KMS-11 (cell line): Measurements from ENCODE around the gene CDH13.

Experiments
- H2AFZ ChIP-seq: fragments of 200-600 bp; sonication (generic); 2 replicates; pipeline ENCODE4 v1.6.1; 2016; ENCODE audit warnings: antibody characterized with exemption, mixed run types, low read depth
- H3K27ac ChIP-seq: fragments of 200-600 bp; sonication (generic); 2 replicates; pipeline ENCODE4 v1.6.1; 2016; ENCODE audit warnings: mild to moderate bottlenecking, mixed run types
- H3K27me3 ChIP-seq: fragments of 200-600 bp; sonication (generic); 2 replicates; pipeline ENCODE4 v1.6.1; 2017; ENCODE audit warnings: mild to moderate bottlenecking, low read depth, mixed run types, moderate library complexity; ENCODE audit not compliant: insufficient read depth
- H3K36me3 ChIP-seq: fragments of 200-600 bp; sonication (generic); 2 replicates; pipeline ENCODE4 v1.6.1; 2017; ENCODE audit warnings: mild to moderate bottlenecking, mixed run types; ENCODE audit not compliant: insufficient read depth
- H3K4me1 ChIP-seq: fragments of 200-600 bp; sonication (generic); 2 replicates; pipeline ENCODE4 v1.6.1; 2016; ENCODE audit warnings: mild to moderate bottlenecking, low read depth, mixed run types; ENCODE audit not compliant: poor library complexity, severe bottlenecking
- H3K4me2 ChIP-seq: fragments of 200-600 bp; sonication (generic); 2 replicates; pipeline ENCODE4 v1.7.0; 2016; ENCODE audit warnings: mild to moderate bottlenecking, mixed run types
- H3K4me3 ChIP-seq: fragments of 200-600 bp; sonication (generic); IDR thresholded peaks from 2 replicates; pipeline ENCODE4 v1.6.1; 2017; ENCODE audit warnings: low read depth, low read length, mixed read lengths; ENCODE audit not compliant: insufficient read depth
- H3K79me2 ChIP-seq: fragments of 200-600 bp; sonication (generic); 2 replicates; pipeline ENCODE4 v1.6.1; 2016; ENCODE audit warnings: low read depth, mixed run types; ENCODE audit not compliant: insufficient read depth
- H3K9ac ChIP-seq: fragments of 200-600 bp; sonication (generic); 2 replicates; pipeline ENCODE4 v1.6.1; 2016; ENCODE audit warnings: mild to moderate bottlenecking, mixed run types
- H4K20me1 ChIP-seq: fragments of 200-600 bp; sonication (generic); 2 replicates; pipeline ENCODE4 v1.6.1; 2016; ENCODE audit warnings: mild to moderate bottlenecking, mixed run types; ENCODE audit not compliant: insufficient read depth
- TF ChIP-seq, protein P1 (sequence below): fragments of 200-600 bp; sonication (generic); conservative IDR thresholded peaks from 2 replicates; pipeline ENCODE4 v1.6.1; 2017; ENCODE audit warnings: low read depth, mild to moderate bottlenecking, antibody characterized with exemption, low read length, moderate library complexity, mixed read lengths

Gene CDH13

DNA sequence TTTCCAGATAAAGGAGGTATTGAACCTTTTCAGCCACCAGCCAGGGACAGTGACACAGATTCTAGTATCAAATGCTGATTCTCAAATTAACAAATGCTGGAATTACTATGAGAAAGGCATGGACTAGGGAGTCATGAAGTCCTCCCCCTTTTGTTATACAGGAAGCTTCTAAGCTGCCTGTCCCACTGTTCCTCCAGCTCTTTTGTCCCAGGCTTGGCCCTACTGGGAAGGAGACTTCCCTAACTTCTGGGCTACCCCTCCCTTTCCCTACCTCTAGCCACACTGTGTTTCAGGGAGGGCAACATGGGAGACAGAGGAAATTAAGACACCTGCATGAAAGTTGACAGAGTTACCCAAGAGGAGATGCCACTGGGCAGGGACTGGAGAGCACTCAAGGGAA lies 192.5 kb downstream of the CDH13 start:
- Histone ChIP-seq H3K27me3 (no peaks in the 10 kb centered on the region), H3K4me1 (no peaks in the 10 kb centered on the region), H3K9ac (no peak overlapping the region), H2AFZ (no peak overlapping the region), H3K4me2 (no peak overlapping the region), H3K4me3 (no peak overlapping the region), H3K27ac (no peak overlapping the region), H3K36me3 (no peaks in the 10 kb centered on the region), H4K20me1 (no peaks in the 10 kb centered on the region), H3K79me2 (no peaks in the 10 kb centered on the region)
- TF ChIP-seq, protein P1, sequence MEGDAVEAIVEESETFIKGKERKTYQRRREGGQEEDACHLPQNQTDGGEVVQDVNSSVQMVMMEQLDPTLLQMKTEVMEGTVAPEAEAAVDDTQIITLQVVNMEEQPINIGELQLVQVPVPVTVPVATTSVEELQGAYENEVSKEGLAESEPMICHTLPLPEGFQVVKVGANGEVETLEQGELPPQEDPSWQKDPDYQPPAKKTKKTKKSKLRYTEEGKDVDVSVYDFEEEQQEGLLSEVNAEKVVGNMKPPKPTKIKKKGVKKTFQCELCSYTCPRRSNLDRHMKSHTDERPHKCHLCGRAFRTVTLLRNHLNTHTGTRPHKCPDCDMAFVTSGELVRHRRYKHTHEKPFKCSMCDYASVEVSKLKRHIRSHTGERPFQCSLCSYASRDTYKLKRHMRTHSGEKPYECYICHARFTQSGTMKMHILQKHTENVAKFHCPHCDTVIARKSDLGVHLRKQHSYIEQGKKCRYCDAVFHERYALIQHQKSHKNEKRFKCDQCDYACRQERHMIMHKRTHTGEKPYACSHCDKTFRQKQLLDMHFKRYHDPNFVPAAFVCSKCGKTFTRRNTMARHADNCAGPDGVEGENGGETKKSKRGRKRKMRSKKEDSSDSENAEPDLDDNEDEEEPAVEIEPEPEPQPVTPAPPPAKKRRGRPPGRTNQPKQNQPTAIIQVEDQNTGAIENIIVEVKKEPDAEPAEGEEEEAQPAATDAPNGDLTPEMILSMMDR = no peak

- H3K9ac ChIP-seq = no peak overlapping the region
- TF ChIP-seq, protein P1 = no peak
- no peaks in the 10 kb centered on the region for H3K79me2 ChIP-seq
These were observed 194.1 kb downstream of the CDH13 start for GRCh38 chr16:82820855-82821254.

DNA sequence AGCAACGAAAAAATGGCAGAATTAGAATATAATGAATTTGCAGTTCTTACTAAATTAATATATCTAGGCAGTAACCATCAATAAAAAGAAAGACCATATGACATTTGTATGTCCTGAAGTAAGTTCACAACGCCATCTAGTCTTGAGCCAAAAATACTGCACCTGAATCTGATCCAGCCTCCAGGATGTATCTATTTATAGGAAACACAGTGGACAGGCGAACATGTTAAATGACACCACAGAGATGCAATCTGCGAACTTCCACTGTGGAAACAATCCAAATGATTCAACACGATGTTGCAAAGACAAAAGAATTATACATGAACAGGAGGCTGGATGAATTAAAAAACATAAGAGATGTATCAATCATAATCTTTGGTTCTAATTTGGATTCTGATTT lies 197.6 kb downstream of the CDH13 start:
- H4K20me1 ChIP-seq = no peaks in the 10 kb centered on the region
- no peak overlapping the region for H2AFZ ChIP-seq
- TF ChIP-seq, protein P1 = no peak
- H3K79me2 ChIP-seq = no peaks in the 10 kb centered on the region
- H3K36me3 ChIP-seq = no peaks in the 10 kb centered on the region
- H3K9ac ChIP-seq = no peak overlapping the region
- no peak overlapping the region for H3K4me2 ChIP-seq
- no peak overlapping the region for H3K4me3 ChIP-seq
- H3K4me1 ChIP-seq = no peaks in the 10 kb centered on the region
- no peaks in the 10 kb centered on the region for H3K27me3 ChIP-seq
- no peak overlapping the region for H3K27ac ChIP-seq

More at GRCh38 chr16:82820855-82821254, 194.1 kb downstream of the CDH13 start:
- no peaks in the 10 kb centered on the region for H3K4me1 ChIP-seq
- no peaks in the 10 kb centered on the region for H3K27me3 ChIP-seq
- H3K4me3 ChIP-seq = no peak overlapping the region
- H3K27ac ChIP-seq = no peak overlapping the region
- H4K20me1 ChIP-seq = no peaks in the 10 kb centered on the region
- H3K4me2 ChIP-seq = no peak overlapping the region
- H2AFZ ChIP-seq = no peak overlapping the region
- no peaks in the 10 kb centered on the region for H3K36me3 ChIP-seq

GRCh38 chr16:82829301-82829700 lies 202.5 kb downstream of the CDH13 start:
- Histone ChIP-seq H3K9ac (no peak overlapping the region), H2AFZ (no peak overlapping the region), H3K79me2 (no peaks in the 10 kb centered on the region), H3K27ac (no peak overlapping the region), H3K4me3 (no peak overlapping the region), H3K27me3 (no peaks in the 10 kb centered on the region), H3K36me3 (no peaks in the 10 kb centered on the region), H3K4me1 (no peaks in the 10 kb centered on the region), H3K4me2 (no peak overlapping the region), H4K20me1 (no peaks in the 10 kb centered on the region)
- TF ChIP-seq, protein P1 = no peak
